ENCODE measurements around the gene SNCAIP. TPM values are rescaled to one million over a fixed set of nuclear protein-coding genes. Genes with fewer than 3 reads are reported as not detected.

Gene SNCAIP
- total RNA-seq, 1 experiment from 2014 or later: not detected

GRCh38 chr5:122455939-122456338 is 143.9 kb downstream of the SNCAIP start:
- ChIA-PET CTCF (no interaction called here), POLR2A (no interaction called here)
- Histone ChIP-seq H3K4me1 (ENCODE audit: control insufficient read depth, insufficient read depth, low read length) (no peaks in the 10 kb centered on the region), H3K4me3 (ENCODE audit: low read depth in 2 of 2, low read length in 2 of 2) (no peak overlapping the region), H3K9me3 (ENCODE audit: control insufficient read depth, insufficient read depth, low read depth, low read length) (no peaks in the 10 kb centered on the region), H3K36me3 (ENCODE audit: control insufficient read depth, insufficient read depth, low read length) (no peaks in the 10 kb centered on the region), H3K27me3 (ENCODE audit: control insufficient read depth, insufficient read depth, low read length) (no peaks in the 10 kb centered on the region), H3K27ac (ENCODE audit: low read length) (no peak overlapping the region)
- intact Hi-C loops (cut with micrococcal nuclease; ENCODE audit: unreplicated experiment) (no loop called here), in situ Hi-C loops (cut with HindIII; ENCODE audit: low pct_unique_long_range_greater_than_20kb, low sequenced_read_pairs) (no loop called here)
- TF ChIP-seq SIN3A (IDR thresholded peaks at IDR 0.05; ENCODE audit: borderline replicate concordance, insufficient read depth, low read depth, low read length): no peak
- TF ChIP-seq TCF7L2 (IDR thresholded peaks at IDR 0.05; ENCODE audit: low read depth, low read length): no peak
- TF ChIP-seq POLR2AphosphoS5 (IDR thresholded peaks at IDR 0.05; ENCODE audit: low read depth, low read length): no peak
- TF ChIP-seq, protein P1, sequence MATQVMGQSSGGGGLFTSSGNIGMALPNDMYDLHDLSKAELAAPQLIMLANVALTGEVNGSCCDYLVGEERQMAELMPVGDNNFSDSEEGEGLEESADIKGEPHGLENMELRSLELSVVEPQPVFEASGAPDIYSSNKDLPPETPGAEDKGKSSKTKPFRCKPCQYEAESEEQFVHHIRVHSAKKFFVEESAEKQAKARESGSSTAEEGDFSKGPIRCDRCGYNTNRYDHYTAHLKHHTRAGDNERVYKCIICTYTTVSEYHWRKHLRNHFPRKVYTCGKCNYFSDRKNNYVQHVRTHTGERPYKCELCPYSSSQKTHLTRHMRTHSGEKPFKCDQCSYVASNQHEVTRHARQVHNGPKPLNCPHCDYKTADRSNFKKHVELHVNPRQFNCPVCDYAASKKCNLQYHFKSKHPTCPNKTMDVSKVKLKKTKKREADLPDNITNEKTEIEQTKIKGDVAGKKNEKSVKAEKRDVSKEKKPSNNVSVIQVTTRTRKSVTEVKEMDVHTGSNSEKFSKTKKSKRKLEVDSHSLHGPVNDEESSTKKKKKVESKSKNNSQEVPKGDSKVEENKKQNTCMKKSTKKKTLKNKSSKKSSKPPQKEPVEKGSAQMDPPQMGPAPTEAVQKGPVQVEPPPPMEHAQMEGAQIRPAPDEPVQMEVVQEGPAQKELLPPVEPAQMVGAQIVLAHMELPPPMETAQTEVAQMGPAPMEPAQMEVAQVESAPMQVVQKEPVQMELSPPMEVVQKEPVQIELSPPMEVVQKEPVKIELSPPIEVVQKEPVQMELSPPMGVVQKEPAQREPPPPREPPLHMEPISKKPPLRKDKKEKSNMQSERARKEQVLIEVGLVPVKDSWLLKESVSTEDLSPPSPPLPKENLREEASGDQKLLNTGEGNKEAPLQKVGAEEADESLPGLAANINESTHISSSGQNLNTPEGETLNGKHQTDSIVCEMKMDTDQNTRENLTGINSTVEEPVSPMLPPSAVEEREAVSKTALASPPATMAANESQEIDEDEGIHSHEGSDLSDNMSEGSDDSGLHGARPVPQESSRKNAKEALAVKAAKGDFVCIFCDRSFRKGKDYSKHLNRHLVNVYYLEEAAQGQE (IDR thresholded peaks at IDR 0.05; ENCODE audit: insufficient read depth in 1 of 2, low read depth in 2 of 2, low read length in 1 of 2): no peak
- no peak for TF ChIP-seq CTCF (IDR thresholded peaks at IDR 0.05)
- ATAC-seq (no peak), DNase-seq (ENCODE audit: low read depth, low spot score) (no peak)
- BruUV-seq (replicated peaks): no TSS peak

DNA sequence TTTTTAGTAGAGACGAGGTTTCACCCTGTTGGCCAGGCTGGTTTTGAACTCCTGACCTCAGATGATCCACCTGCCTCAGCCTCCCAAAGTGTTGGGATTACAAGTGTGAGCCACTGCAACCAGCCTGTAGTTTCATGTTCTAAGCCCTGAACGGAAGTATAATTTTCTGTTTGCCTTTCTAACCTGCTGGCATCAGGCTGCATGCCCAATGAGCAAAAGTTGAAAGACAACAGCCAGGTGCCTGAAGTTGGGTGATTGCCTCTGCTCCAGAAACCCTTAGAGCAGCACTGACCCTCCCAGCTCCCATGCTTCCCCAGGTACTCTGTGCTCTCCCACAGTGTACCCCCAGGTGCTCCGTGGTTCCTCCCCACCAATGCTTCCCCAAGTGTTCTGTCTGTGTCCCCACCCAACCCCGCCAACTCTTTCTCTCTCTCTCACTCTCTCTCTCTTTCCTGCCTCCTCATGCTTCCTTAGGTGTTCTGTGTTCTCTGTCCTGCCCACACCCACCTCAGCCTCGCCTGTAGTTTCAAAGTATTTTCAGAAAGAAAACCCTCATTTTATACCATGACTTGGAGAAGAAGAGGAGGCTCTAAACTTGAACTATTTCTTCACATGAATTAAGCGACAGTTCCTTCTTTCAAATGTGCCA is 145.3 kb downstream of the SNCAIP start:
- no peaks in the 10 kb centered on the region for H3K4me1 ChIP-seq (ENCODE audit: control insufficient read depth, insufficient read depth, low read length)
- ChIA-PET POLR2A (no interaction called here), CTCF (no interaction called here)
- in situ Hi-C loops (cut with HindIII; ENCODE audit: low pct_unique_long_range_greater_than_20kb, low sequenced_read_pairs): no loop called here
- no peak overlapping the region for H3K27ac ChIP-seq (ENCODE audit: low read length)
- no peaks in the 10 kb centered on the region for H3K36me3 ChIP-seq (ENCODE audit: control insufficient read depth, insufficient read depth, low read length)
- no peaks in the 10 kb centered on the region for H3K9me3 ChIP-seq (ENCODE audit: control insufficient read depth, insufficient read depth, low read depth, low read length)
- BruUV-seq (replicated peaks): no TSS peak
- DNase-seq (ENCODE audit: low read depth, low spot score): no peak
- no peak overlapping the region for H3K4me3 ChIP-seq (ENCODE audit: low read depth in 2 of 2, low read length in 2 of 2)
- ATAC-seq: no peak
- TF ChIP-seq, protein P1 (IDR thresholded peaks at IDR 0.05; ENCODE audit: insufficient read depth in 1 of 2, low read depth in 2 of 2, low read length in 1 of 2): no peak
- no peaks in the 10 kb centered on the region for H3K27me3 ChIP-seq (ENCODE audit: control insufficient read depth, insufficient read depth, low read length)
- intact Hi-C loops (cut with micrococcal nuclease; ENCODE audit: unreplicated experiment): no loop called here
